Endothelial cell of hepatic sinusoid (primary cell): ENCODE data around the gene MICAL1.

ENCODE experiments used
- in situ Hi-C: cut with HindIII; loops from 2 replicates; pipeline ENCODE4 v1.10.0; 2017; ENCODE audit warnings: low sequenced_read_pairs

The MICAL1 gene

DNA sequence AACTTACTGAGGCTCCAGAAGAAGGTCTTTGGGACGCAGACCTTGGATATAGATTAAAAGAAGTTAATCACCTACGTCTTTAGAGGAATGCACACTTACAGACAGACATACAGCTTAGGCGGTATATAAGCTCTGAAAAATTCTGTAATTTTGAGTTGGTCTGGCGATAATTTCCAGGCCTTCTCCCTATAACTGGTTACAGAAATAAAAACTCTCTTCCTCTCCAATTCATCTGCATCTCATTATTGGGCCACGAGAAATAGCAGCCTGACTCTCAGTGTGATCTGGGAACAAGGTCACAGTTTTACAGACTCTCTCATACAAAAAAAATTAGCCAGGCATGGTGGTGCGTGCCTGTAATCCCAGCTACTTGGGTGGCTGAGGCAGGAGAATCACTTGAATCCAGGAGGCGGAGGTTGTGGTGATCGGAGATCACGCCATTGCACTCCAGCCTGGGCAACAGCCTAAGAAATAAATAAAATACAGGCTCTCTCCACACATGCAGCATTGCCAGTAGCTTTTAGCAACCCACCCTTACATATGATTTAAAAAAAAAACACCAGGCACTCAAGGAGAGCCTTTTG lies 22.7 kb upstream of the MICAL1 start:
- in situ Hi-C loops, result no loop called here

- in situ Hi-C loops, result no loop called here
Measured at GRCh38 chr6:109477725-109478124, 22.2 kb upstream of the MICAL1 start.

DNA sequence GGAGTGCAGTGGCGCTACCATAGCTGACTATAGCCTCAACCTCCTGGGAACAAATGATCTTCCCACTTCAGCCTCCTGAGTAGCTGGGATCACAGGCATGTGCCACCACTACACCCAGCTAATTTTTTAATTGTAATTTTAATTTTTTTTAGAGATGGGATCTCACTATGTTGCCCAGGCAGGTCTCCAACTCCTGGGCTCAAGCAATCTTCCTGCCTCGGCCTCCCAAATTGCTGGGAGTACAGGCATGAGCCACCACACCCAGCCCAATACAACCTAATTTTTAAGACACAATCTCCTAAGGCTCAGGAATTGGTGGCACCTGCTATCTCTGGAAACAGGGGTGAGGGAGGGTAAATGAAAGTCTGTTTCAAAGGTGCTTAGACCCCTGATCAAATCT lies 21.6 kb upstream of the MICAL1 start:
- in situ Hi-C loops, result no loop called here

DNA sequence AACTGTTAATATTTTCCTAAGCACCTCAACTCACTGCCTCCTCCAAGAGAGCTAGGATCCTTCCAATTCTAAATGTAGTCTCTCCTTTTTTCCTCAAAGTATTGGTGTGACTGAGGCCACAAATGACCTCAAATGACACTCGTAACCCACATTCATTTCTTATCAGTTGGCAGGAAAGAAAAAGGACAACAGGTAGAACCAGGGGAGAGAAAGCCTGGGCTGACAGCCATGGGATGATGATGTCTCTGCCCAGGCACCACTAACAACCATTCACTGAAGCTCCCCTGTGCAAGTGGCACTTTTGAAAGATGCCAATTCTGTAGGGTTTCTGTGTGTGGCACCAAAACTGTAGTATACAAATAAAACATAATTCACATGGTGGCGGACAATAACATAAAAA lies 20.1 kb upstream of the MICAL1 start:
- in situ Hi-C loops, result no loop called here

GRCh38 chr6:109474995-109475394 lies 19.4 kb upstream of the MICAL1 start:
- in situ Hi-C loops, result no loop called here

DNA sequence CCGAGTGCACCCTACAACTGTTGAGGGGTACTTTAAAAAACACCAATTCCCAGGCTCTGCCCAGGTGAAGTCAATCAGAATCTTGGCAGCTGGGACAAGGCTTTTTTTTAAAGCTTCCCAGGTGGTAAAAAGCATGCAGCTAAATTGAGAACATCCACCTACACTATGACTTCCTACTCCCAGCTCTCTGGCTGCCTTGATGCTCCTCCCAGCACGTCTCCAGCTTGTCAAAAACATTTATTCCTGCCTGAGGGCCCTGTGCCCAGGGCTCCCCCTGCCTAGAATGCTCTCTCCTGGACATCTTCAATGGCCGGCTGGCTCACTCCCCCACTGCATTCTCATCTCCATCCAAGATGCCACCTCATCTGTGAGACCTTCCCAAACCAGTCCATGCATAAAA lies 17.5 kb upstream of the MICAL1 start:
- in situ Hi-C loops, result no loop called here

- in situ Hi-C loops, result no loop called here
Measured at GRCh38 chr6:109472132-109472995, 16.8 kb upstream of the MICAL1 start.

DNA sequence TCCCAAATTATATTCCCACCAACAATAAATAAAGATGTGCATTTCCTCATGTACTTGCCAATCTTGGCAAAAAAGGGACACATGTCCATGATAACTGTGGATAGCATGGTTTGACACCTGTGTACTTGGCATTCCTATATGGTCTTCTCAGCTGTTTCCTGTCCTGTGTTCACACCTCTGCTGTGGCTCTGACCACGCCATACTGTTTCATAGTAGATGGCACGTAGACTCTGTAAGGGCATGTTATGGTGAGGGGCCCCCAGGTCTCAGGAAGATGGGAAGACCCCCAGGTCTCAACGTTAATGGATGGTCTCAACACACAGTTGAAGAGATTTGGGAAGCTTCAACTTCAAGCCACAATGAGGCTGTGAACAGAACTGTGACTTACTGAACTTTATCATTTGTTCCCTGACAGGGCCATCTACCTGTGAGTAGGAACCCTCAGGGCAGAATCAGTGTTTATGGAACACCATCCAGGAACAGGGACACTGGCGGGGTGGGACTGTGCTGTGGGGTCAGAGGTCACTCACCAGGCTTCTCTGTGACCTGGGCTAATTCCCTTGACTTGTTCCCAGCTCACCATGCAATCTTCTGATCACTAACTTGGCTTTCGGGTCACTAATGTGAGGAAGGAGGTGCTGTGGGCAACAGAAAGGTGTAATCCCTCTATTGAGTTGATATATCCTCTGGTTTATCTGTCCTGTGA lies 15.7 kb upstream of the MICAL1 start:
- in situ Hi-C loops, result no loop called here

DNA sequence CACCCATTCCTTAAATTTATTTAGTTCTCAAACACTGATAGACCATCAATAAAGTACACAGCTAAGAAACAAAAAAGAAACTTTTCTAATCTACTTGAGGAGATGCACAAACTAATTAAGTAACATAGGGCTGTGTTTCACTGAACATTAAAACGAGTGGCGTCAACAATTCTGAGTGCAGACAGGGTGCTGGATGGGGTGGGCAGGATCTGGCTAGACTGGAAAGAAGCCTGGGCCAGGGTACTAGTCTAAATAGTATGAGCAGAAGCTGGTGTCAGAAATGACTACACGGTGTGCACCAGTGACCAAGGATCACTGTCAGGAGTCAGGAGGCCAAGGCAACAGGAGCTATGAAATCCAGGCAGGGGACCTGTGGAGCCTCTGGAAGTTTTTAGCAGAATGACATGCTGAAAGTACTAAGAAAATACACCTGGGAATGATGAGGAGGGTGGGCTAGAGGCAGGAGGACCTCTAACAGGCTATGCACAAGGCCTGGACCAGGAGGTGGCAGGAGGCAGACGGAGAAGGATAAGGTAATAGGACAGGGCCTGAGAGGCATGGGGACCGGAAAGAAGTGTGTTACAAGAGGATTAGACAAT lies 14.1 kb upstream of the MICAL1 start:
- in situ Hi-C loops, result loop anchor here (10.0 kb wide), 1 partner anchor 95 kb away; no protein-coding TSS in a partner anchor

- in situ Hi-C loops, result loop anchor here (10.0 kb wide), 1 partner anchor 93 kb away; no protein-coding TSS in a partner anchor
Measured at GRCh38 chr6:109467696-109468095, 12.1 kb upstream of the MICAL1 start.

- in situ Hi-C loops, result loop anchor here (10.0 kb wide), 1 partner anchor 92 kb away; no protein-coding TSS in a partner anchor
Measured at GRCh38 chr6:109466212-109466923, 10.8 kb upstream of the MICAL1 start.

DNA sequence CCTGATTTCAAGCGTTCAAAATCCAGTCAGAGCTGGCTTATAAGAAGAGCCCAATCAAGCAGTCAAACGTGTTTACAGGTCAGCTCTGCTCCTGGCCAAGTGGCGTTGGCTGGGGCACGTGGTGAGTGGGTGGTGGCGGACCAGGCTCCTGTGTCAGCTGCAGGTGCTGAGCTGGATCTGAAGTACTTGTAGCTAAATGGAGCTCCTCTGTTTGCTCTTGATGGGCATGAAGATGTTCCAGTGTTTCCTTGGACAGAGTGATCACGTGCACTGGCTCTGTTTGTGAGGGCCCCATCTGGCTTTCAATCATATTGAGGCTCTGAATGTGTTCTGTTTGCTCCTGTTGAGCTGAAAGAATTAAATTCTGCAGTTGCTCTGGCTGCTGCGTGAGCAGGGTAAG lies 10.2 kb upstream of the MICAL1 start:
- in situ Hi-C loops, result loop anchor here (10.0 kb wide), 1 partner anchor 91 kb away; no protein-coding TSS in a partner anchor

DNA sequence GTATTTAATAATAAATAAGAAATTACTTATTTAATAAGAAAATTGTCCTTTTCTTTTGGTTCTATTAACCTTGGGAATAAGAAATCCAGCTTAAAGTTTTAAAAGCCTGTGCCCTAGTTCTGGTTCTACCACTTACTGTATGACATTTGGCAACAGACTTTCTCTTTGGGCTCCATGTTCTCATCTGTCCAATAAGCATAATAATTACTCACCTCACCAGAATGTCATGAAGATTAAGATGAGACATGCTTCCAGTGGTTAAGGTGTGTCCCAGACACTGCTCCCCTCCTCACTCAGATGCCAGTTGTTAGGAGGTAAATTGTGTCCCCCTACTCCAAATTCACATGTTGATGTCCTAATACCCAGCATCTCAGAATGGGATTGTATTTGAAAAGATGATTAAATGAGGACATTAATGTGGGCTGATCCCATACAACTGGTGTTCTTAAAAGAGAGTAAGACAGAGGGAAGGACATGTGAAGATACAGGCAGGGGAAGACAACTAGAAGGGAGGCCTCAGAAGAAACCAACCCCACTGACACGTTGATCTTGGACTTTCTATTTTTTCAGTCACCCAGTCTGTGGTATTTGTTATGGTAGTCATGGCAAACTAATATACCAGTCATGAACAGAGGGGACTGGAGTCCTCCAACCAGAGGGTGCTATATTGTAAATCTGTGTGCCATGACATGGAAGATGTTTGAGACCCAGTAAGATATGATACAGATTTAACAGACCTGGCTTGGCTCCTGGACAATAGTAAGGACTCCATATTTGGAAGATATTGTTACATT lies 6.4 kb upstream of the MICAL1 start:
- in situ Hi-C loops, result loop anchor here (10.0 kb wide), 1 partner anchor 87 kb away; no protein-coding TSS in a partner anchor

GRCh38 chr6:109461205-109461604 lies 5.6 kb upstream of the MICAL1 start:
- in situ Hi-C loops, result loop anchor here (10.0 kb wide), 1 partner anchor 86 kb away; no protein-coding TSS in a partner anchor

GRCh38 chr6:109460161-109460829 lies 4.7 kb upstream of the MICAL1 start:
- in situ Hi-C loops, result loop anchor here (10.0 kb wide), 1 partner anchor 85 kb away; no protein-coding TSS in a partner anchor

DNA sequence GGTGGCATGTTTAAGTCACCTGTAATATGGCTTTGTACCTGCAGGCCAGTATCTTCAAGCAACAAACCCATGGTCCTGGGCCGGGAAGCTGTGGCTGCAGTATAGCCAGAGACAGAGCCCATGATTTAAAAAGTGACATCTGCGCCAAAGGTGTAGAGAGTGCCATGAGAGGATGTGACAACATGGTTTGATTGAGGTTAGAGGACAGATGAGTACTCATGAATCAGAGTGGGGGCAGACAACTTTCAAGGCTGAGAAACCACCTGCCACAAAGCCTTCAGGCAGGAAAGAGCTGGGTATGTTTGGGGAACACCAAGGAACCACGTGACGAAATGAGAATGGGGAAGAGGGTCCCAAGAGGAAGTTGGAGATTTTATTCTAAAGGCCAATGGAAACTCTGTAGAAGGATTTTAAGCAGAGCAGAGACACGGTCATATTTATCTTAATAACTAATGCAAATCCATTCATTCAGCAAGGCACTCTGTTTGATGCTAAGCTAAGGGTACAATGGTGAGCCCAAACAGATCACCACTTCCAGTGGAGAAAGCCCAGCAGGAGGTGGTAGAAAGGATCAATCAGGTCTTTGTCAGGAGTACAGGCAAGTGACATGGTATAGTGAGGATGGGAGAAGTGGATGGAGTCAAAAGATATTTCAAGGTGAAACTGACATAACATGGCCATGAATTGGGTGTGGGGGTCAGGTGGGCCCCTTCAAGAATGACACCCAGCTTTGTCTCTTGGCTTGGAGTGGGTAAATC lies 3.4 kb upstream of the MICAL1 start:
- in situ Hi-C loops, result no loop called here

GRCh38 chr6:109457562-109457996 lies 2.0 kb upstream of the MICAL1 start:
- in situ Hi-C loops, result no loop called here
